HPDE6-E6E7 (cell line): ENCODE data around the gene PLEKHG7.

Experiments used
- DNase-seq: peaks from one replicate; pipeline ENCODE4 v3.0.0; 2011; ENCODE audit warnings: missing footprints; ENCODE audit errors: extremely low spot score

Gene PLEKHG7

DNA sequence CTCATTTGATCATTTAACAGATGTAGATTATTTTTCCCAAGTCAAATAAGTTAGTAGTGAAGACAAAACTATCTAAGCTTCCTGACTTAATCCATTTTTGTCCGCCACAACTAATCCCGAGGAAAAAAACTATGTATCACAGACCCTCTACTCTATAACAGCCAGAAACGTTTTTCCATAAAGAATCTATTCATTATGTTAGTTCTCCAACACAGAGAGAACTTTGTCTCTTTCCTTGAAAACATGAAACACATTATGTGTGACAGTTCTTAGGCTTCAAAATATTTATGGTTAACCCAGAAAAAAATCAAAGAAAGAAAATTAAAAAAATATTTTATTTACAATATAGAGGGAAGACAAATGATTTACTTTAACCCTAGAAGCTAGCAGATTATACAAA, 100.1 kb downstream of the PLEKHG7 start:
- DNase-seq = no peak

DNA sequence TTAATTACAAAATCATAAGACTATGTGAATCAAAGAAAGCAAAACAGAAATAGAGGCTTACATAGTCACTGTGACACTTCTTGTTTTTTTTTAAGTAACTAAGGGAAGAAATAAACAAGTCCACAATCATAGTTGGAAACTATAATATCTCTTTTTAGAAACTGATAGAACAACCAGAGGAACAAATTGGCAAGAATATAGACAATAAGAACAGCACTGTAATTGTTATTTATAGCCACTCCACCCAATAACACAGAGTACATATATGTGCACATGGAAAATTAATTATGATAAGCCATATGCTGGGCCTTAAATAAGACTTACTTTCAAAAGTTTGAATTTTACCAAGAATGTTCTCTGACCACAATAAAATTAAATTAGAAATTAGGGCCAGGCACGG, 101.1 kb downstream of the PLEKHG7 start:
- DNase-seq = no peak

DNA sequence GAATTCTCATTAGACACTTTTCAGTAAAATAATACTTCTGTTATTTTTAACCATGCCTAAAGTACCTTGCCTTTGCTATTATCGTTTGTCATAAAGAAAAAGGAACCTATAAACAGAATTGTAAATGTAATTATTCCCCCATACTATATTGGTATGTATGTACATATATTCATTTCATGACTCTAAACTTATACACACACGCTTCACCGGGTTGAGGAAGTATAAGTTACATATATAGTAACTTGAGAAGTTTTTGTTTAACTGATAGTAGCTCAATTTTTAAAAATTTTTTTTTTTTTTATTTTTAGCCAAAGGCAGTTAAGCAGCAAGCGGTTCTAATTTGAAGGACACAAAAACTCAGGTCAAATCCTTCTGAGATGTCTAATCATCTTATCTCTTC, 107.6 kb downstream of the PLEKHG7 start:
- DNase-seq = no peak

DNA sequence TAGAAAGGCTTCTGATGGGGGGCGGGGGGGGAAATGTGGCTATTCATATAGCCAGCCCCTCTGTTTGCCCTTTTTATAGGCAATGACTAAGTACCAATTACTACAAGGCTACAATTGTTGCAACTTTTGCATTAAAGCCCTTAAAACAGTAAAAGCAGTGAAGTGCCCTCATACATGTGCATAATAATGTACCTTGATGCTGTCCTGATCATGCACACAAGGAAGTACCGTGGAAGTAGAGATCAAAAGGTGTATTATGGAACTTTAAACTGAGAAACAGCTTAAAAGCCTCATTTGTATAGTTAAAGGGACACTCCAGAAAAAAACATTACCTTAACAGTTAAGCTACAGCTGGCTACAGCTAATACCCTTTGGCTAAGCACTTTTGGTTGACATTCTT, 111.8 kb downstream of the PLEKHG7 start:
- DNase-seq = no peak

DNA sequence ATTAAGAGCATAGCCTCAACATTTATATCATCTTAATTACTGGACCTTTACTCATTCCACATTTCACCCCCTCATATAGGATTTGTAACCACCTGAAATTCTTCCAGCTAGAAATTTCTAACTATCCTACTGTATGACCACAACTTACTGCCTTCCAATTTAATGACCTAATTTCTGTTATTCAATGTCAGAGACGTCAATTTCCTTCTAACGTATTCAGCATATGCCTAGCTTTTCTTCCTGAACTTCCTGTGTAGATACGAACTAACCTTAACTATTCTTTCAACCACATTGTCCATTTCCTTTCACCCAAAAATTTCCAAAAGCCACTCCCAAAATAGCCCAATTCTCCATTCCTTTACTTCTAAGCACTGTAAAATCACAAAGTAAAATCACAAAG, 118.4 kb downstream of the PLEKHG7 start:
- no peak for DNase-seq
